Ovary (tissue), 9 donors: ENCODE results near the gene TNFRSF9. TPM values are rescaled to one million over a fixed set of nuclear protein-coding genes. Genes with fewer than 3 reads are reported as not detected.
"Not testable (repeated sequence)": the region's sequence is repeated elsewhere in the genome, so short reads cannot be mapped to it uniquely, and the experiment has no call there.

Experiments
- DNase-seq, 5 donors: peaks; one replicate each; pipeline ENCODE4 v3.0.0-alpha.2; 2019 to 2020
- H3K27ac ChIP-seq, 2 donors: fragments of 200-600 bp; one replicate each; pipeline versions ENCODE4 v1.5.1 to v1.8.0; 2019 to 2022
- H3K27me3 ChIP-seq: fragments of 200-600 bp; one replicate; pipeline ENCODE4 v1.8.0; 2022
- H3K36me3 ChIP-seq: fragments of 200-600 bp; sonication (generic); one replicate; pipeline ENCODE4 v1.5.1; 2019
- H3K4me1 ChIP-seq: one replicate; pipeline ENCODE4 v1.8.1; 2013; ENCODE audit warnings: mild to moderate bottlenecking, moderate library complexity; ENCODE audit not compliant: insufficient read depth
- H3K4me3 ChIP-seq: fragments of 200-600 bp; sonication (generic); one replicate; pipeline ENCODE4 v1.5.1; 2017
- H3K9me3 ChIP-seq, 2 donors: fragments of 200-600 bp in 1 of 2; sonication (generic) in 1 of 2; one replicate each; pipeline versions ENCODE4 v1.5.1 to v1.8.1; 2013 to 2019; ENCODE audit warnings: mild to moderate bottlenecking in 1 of 2, moderate library complexity in 1 of 2
- EP300 ChIP-seq: sonication (generic); formaldehyde crosslinking; IDR thresholded peaks from one replicate; pipeline ENCODE4 v1.6.1; 2017; ENCODE audit warnings: antibody characterized with exemption
- POLR2A ChIP-seq: fragments of 450-650 bp; IDR thresholded peaks from one replicate; pipeline ENCODE4 v1.6.1; 2017; ENCODE audit warnings: antibody characterized with exemption, mild to moderate bottlenecking, moderate library complexity
- WGBS, 3 donors: extraction: QIAGEN DNeasy Blood & Tissue Kit in 1 of 3; methylation state at CpG; one replicate each; pipeline versions ENCODE4 v1.1.5 to v1.1.7; 2013 to 2017; 5-methylcytosine and 5-hydroxymethylcytosine counted together
- intact Hi-C, 4 donors: fragments of 100-400 bp; cut with DNase I; formaldehyde crosslinking; loops; one replicate each; pipeline versions ENCODE4 v1.11.0 to v1.15.1; 2022 to 2023
- polyA plus RNA-seq, 2 donors: library from polyadenylated mRNA; stranded (reverse); fragments of 200-250 nt in 1 of 2; fragments of 350-450 nt in 1 of 2; fragmentation: Illumina TruSeq in 1 of 2; extraction: RNeasy Lipid Tissue Mini Kit (QIAGEN cat#74804) in 1 of 2; gene quantifications; one replicate each; pipeline ENCODE4 v1.2.3, GENCODE V29; 2013 to 2014
- total RNA-seq, 7 donors: library from RNA; depleted of rRNA in 2 of 7; stranded (reverse); fragments of >200 nt in 2 of 7; fragmentation: NEBNext Ultra II Directional in 3 of 7; extraction: Animal tissue kit (Norgen Biotek cat#: 25700) in 3 of 7; gene quantifications; one replicate each; pipeline versions ENCODE4 v1.1.0 to v1.2.4, GENCODE V29; 2016 to 2023
- TF ChIP-seq, protein P1 (sequence below), 3 donors: fragments of 450-650 bp in 2 of 3; fragments of 200-600 bp in 1 of 3; IDR thresholded peaks; one replicate each; pipeline versions ENCODE4 v1.5.1 to v1.8.0; 2016 to 2022; ENCODE audit warnings: antibody characterized with exemption in 3 of 3, mild to moderate bottlenecking in 1 of 3
- donor health status: DM: no; HTN: no; CAD: no; lungs with moderate emphysema.
- donor health status: DM: no; HTN: no; CAD: no.
- donor health status: Bipolar disorder and iron deficiency.
- donor health status: DM: yes; HTN: yes; CAD: no.
- donor health status: DM: no; HTN: no; CAD: no.
- donor health status: DM: yes; HTN: yes; CAD: no.

Gene TNFRSF9
- total and polyA plus RNA-seq, 9 donors = 0.05 to 0.10 (median 0.08) TPM; not detected in 6

DNA sequence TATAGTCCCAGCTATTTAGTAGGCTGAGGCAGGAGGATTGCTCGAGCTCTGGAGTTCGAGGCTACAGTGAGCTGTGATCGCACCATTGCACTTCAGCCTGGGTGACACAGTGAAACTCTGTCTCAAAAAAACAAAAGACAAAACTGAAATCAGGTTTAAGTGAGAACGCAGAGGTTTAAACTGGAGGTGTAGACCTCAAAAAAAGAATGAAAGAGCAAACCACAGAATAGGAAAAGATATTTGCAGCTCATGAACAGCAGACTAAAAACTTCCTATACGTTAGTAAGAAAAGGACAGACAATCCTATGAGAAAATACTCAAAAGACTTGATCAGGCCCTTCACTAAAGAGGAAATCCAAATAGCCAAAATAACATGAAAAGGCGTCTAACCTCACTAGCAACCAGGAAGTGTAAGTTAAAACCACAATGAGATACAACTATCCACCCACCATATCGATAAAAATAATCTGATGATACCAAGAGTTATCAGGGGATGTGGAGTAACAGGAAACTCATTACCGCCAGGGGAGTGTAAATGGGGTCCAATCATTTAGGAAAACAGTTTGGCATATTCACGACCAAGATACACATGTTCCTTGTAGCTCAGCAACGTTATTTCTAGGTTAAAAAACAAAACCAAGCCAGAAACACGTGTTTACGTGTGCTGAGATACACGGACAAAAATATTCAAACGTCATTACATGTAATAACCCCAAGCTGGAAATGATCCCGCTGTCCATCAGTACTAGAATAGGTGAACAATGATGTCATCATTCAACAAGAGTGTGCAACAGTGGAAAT, 9.8 kb downstream of the TNFRSF9 start:
- WGBS, 3 donors = 73 to 81% (median 81%) methylated on average over 15 of the region's 15 CpGs
- intact Hi-C loops = no loop called here
- TF ChIP-seq, protein P1, sequence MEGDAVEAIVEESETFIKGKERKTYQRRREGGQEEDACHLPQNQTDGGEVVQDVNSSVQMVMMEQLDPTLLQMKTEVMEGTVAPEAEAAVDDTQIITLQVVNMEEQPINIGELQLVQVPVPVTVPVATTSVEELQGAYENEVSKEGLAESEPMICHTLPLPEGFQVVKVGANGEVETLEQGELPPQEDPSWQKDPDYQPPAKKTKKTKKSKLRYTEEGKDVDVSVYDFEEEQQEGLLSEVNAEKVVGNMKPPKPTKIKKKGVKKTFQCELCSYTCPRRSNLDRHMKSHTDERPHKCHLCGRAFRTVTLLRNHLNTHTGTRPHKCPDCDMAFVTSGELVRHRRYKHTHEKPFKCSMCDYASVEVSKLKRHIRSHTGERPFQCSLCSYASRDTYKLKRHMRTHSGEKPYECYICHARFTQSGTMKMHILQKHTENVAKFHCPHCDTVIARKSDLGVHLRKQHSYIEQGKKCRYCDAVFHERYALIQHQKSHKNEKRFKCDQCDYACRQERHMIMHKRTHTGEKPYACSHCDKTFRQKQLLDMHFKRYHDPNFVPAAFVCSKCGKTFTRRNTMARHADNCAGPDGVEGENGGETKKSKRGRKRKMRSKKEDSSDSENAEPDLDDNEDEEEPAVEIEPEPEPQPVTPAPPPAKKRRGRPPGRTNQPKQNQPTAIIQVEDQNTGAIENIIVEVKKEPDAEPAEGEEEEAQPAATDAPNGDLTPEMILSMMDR (IDR thresholded peaks at IDR 0.05) = no peak
- TF ChIP-seq POLR2A (no peak), EP300 (no peak)
- H3K27me3 ChIP-seq = no peaks in the 10 kb centered on the region
- H3K36me3 ChIP-seq = no peaks in the 10 kb centered on the region
- no peaks in the 10 kb centered on the region for H3K4me1 ChIP-seq
- no peak for DNase-seq
- H3K27ac ChIP-seq = no peak overlapping the region
- H3K9me3 ChIP-seq = no peaks in the 10 kb centered on the region
- H3K4me3 ChIP-seq = no peak overlapping the region

DNA sequence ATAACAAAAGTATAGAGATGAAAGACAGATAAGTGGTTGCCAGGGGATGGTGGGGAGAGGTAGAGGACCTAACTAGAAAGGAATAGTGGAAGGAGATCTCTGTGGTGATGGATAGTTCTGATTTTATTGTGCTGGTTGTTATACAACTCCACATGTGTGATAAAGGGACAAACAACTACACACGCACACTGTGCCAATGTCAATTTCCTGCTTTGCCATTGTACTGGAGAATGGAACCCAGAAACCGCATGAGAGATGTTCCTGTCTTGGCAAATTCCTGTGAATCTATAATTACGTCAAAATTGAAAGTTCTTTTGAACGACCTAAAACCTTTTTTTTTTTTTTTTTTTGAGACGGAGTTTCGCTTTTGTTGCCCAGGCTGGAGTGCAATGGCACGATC, 11.0 kb downstream of the TNFRSF9 start:
- Histone ChIP-seq H3K27me3 (no peaks in the 10 kb centered on the region), H3K4me3 (no peak overlapping the region), H3K9me3 (no peaks in the 10 kb centered on the region), H3K4me1 (no peaks in the 10 kb centered on the region), H3K27ac (no peak overlapping the region), H3K36me3 (no peaks in the 10 kb centered on the region)
- DNase-seq = no peak
- 64 to 69% (median 65%) methylated on average over 7 of the region's 7 CpGs for WGBS, 3 donors
- intact Hi-C loops = no loop called here
- no peak for TF ChIP-seq EP300
- TF ChIP-seq, protein P1 (IDR thresholded peaks at IDR 0.05) = no peak
- no peak for TF ChIP-seq POLR2A

DNA sequence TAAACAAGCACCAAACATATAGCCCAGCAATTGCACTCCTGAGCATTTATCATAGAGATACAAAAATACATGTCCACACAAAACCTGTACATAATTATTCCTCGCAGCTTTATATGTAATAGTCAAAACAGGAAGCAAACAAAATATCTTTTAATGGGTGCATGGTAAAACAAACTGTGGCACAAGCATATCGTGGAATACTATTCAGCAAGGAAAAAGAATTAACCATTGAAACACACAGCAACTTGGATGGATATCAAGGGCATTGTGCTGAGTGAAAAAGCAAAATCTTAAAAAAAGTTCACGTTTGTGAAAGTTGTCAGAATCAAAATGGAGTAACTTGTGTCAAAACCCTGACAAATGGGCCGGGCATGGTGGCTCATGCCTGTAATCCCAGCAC, 12.4 kb downstream of the TNFRSF9 start:
- Histone ChIP-seq H3K27me3 (no peaks in the 10 kb centered on the region), H3K9me3 (no peaks in the 10 kb centered on the region), H3K36me3 (no peaks in the 10 kb centered on the region), H3K4me1 (no peaks in the 10 kb centered on the region), H3K27ac (no peak overlapping the region), H3K4me3 (no peak overlapping the region)
- WGBS, 3 donors = 78 to 90% (median 82%) methylated on average over 4 of the region's 4 CpGs
- TF ChIP-seq POLR2A = no peak
- TF ChIP-seq EP300 = no peak
- TF ChIP-seq, protein P1 (IDR thresholded peaks at IDR 0.05) = no peak
- no peak for DNase-seq
- intact Hi-C loops = no loop called here

DNA sequence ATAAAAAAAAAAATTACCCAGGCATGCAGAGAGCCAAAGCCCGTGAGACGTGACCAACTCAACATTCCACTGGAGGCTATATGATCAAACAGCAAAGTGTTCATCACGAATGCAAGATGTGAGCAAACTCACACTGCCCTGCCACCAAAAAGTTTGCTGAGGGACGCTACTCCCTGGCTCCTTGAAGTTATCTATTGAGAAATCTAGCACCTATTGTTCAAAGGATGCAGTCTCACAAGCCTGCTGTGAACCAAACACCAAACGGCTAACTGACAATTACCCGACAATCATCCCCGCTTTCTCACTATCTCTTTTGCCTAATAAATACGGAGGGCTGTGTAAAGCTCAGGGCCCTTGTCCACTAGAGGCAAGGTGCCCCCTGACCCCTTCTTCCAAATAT, 13.6 kb downstream of the TNFRSF9 start:
- H3K9me3 ChIP-seq, DNase-seq, intact Hi-C loops, H3K36me3 ChIP-seq, H3K4me1 ChIP-seq, H3K27me3 ChIP-seq, H3K27ac ChIP-seq, H3K4me3 ChIP-seq: not testable (repeated sequence)
- WGBS, 3 donors = 25 to 32% (median 29%) methylated on average over 8 of the region's 8 CpGs

DNA sequence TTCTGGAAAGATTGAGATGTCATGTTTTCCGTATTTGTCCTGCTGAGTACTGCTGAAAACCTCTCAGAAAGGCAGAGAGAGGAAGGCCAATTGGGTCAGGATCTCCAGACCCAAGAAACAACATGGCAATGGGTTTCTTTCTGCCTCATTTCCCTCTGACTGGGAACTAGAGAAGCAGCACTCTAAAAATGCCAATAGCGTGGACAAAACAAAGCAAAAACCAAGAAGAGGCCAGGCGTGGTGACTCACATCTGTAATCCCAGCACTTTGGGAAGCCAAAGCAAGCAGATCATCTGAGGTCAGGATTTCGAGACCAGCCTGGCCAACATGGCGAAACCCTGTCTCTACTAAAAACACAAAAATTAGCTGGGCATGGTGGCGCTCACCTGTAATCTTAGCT, 18.3 kb downstream of the TNFRSF9 start:
- 78 to 85% (median 84%) methylated on average over 6 of the region's 6 CpGs for WGBS, 3 donors
- no peaks in the 10 kb centered on the region for H3K36me3 ChIP-seq
- intact Hi-C loops = no loop called here
- H3K27ac ChIP-seq = no peak overlapping the region
- no peak overlapping the region for H3K4me3 ChIP-seq
- no peaks in the 10 kb centered on the region for H3K9me3 ChIP-seq
- no peaks in the 10 kb centered on the region for H3K27me3 ChIP-seq
- H3K4me1 ChIP-seq = no peaks in the 10 kb centered on the region
- TF ChIP-seq EP300 (no peak), POLR2A (no peak)
- TF ChIP-seq, protein P1 (IDR thresholded peaks at IDR 0.05) = no peak
- DNase-seq = no peak
